ENCODE results near the gene TC2N.
"Not testable (repeated sequence)": the region's sequence is repeated elsewhere in the genome, so short reads cannot be mapped to it uniquely, and the experiment has no call there.

TC2N gene

GRCh38 chr14:91889477-91890211 lies 22.3 kb upstream of the TC2N start:
- FAIRE-seq: no peak
- no peak for DNase-seq (ENCODE audit: low spot score)

- FAIRE-seq: no peak
- no peak for DNase-seq (ENCODE audit: low spot score)
Observed at GRCh38 chr14:91888641-91889476, 21.5 kb upstream of the TC2N start.

- DNase-seq (ENCODE audit: low spot score): no peak
- FAIRE-seq: no peak
Observed at GRCh38 chr14:91886961-91887360, 19.6 kb upstream of the TC2N start.

- DNase-seq (ENCODE audit: low spot score): no peak
- no peak for FAIRE-seq
Observed at GRCh38 chr14:91885839-91886238, 18.5 kb upstream of the TC2N start.

GRCh38 chr14:91885113-91885712 lies 17.9 kb upstream of the TC2N start:
- no peak for FAIRE-seq
- no peak for DNase-seq (ENCODE audit: low spot score)

GRCh38 chr14:91884664-91885063 lies 17.3 kb upstream of the TC2N start:
- FAIRE-seq (no peak), DNase-seq (ENCODE audit: low spot score) (no peak)

GRCh38 chr14:91883753-91884152 lies 16.4 kb upstream of the TC2N start:
- no peak for FAIRE-seq

GRCh38 chr14:91882776-91883175 lies 15.4 kb upstream of the TC2N start:
- no peak for FAIRE-seq
- no peak for DNase-seq (ENCODE audit: low spot score)

More at GRCh38 chr14:91883753-91884152, 16.4 kb upstream of the TC2N start:
- DNase-seq (ENCODE audit: low spot score): no peak

GRCh38 chr14:91882369-91882768 lies 15.0 kb upstream of the TC2N start:
- DNase-seq (ENCODE audit: low spot score) (no peak), FAIRE-seq (no peak)

GRCh38 chr14:91879196-91879595 lies 11.9 kb upstream of the TC2N start:
- no peak for DNase-seq (ENCODE audit: low spot score)
- no peak for FAIRE-seq

- DNase-seq (ENCODE audit: low spot score) (no peak), FAIRE-seq (no peak)
Observed at GRCh38 chr14:91878274-91878673, 10.9 kb upstream of the TC2N start.

GRCh38 chr14:91877376-91877915 lies 10.1 kb upstream of the TC2N start:
- no peak for FAIRE-seq
- no peak for DNase-seq (ENCODE audit: low spot score)

- FAIRE-seq (no peak), DNase-seq (ENCODE audit: low spot score) (no peak)
Observed at GRCh38 chr14:91876492-91876891, 9.2 kb upstream of the TC2N start.

- DNase-seq (ENCODE audit: low spot score) (no peak), FAIRE-seq (no peak)
Observed at GRCh38 chr14:91875525-91876286, 8.4 kb upstream of the TC2N start.

GRCh38 chr14:91873471-91874415 lies 6.4 kb upstream of the TC2N start:
- FAIRE-seq (no peak), DNase-seq (ENCODE audit: low spot score) (peak; percentile 25)

GRCh38 chr14:91872517-91873470 lies 5.5 kb upstream of the TC2N start:
- no peak for FAIRE-seq
- DNase-seq (ENCODE audit: low spot score): no peak

GRCh38 chr14:91872011-91872501 lies 4.7 kb upstream of the TC2N start:
- no peak for DNase-seq (ENCODE audit: low spot score)
- FAIRE-seq: no peak

- not testable (repeated sequence) for DNase-seq (ENCODE audit: low spot score); FAIRE-seq
Observed at GRCh38 chr14:91871401-91871800, 4.1 kb upstream of the TC2N start.

- DNase-seq (ENCODE audit: low spot score): no peak
- FAIRE-seq: no peak
Observed at GRCh38 chr14:91870890-91871289, 3.6 kb upstream of the TC2N start.

Data from urothelium cell line (cell line).